Astrocyte of the cerebellum (primary cell): ENCODE measurements around the gene PRELID3B.
A peak's percentile ranks its signal among the peaks of the same experiment; 100 is the strongest.

Experiments used
- DNase-seq: peaks from one replicate; pipeline ENCODE4 v3.0.0-alpha.2; 2011; ENCODE audit warnings: low read depth
- H3K4me3 ChIP-seq: 2 replicates; pipeline ENCODE4 v1.5.1; 2011; ENCODE audit warnings: mild to moderate bottlenecking, low read depth, low read length, moderate library complexity
- CTCF ChIP-seq: IDR thresholded peaks from 2 replicates; pipeline ENCODE4 v1.5.1; 2012; ENCODE audit warnings: low read length, low read depth, moderate library complexity, mild to moderate bottlenecking; ENCODE audit errors: missing control alignments
- in situ Hi-C: cut with HindIII; loops from 2 replicates; pipeline ENCODE4 v1.10.0; 2017; ENCODE audit warnings: low sequenced_read_pairs

Gene PRELID3B

GRCh38 chr20:59042151-59042795 lies at the start of gene PRELID3B:
TSS of gene PRELID3B (minus strand) at chr20:59042786. CDS start at chr20:59042730, 56 bp downstream.
- peak within 1 kb of the TSS; percentile 78 for H3K4me3 ChIP-seq
- no peak for DNase-seq
- in situ Hi-C loops, result no loop called here
- no peak for TF ChIP-seq CTCF

GRCh38 chr20:59087829-59088433 lies 45.3 kb upstream of the PRELID3B start:
- peak; percentile 93 for TF ChIP-seq CTCF
- no peak overlapping the region for H3K4me3 ChIP-seq
- in situ Hi-C loops, result no loop called here
- peak; percentile 19 for DNase-seq

GRCh38 chr20:59086923-59087322 lies 44.3 kb upstream of the PRELID3B start:
- no peak for TF ChIP-seq CTCF
- in situ Hi-C loops, result no loop called here
- H3K4me3 ChIP-seq, result no peak overlapping the region
- no peak for DNase-seq

- TF ChIP-seq CTCF, result no peak
- in situ Hi-C loops, result no loop called here
Measured at GRCh38 chr20:59084041-59084850, 41.7 kb upstream of the PRELID3B start.

GRCh38 chr20:59082981-59083380 lies 40.4 kb upstream of the PRELID3B start:
- TF ChIP-seq CTCF, result no peak
- H3K4me3 ChIP-seq, result no peak overlapping the region
- DNase-seq, result no peak
- in situ Hi-C loops, result no loop called here

More at GRCh38 chr20:59084041-59084850, 41.7 kb upstream of the PRELID3B start:
- H3K4me3 ChIP-seq, result no peak overlapping the region
- DNase-seq, result no peak

- no peak overlapping the region for H3K4me3 ChIP-seq
- TF ChIP-seq CTCF, result peak; percentile 32
- in situ Hi-C loops, result no loop called here
- no peak for DNase-seq
Measured at GRCh38 chr20:59082077-59082740, 39.6 kb upstream of the PRELID3B start.
